IMR-90 (cell line): Measurements from ENCODE around the gene THRB. TPM values are rescaled to one million over a fixed set of nuclear protein-coding genes. Genes with fewer than 3 reads are reported as not detected.

Experiments used
- ATAC-seq: fragments of 200-7000 bp; cut with Tn5 transposase; 2 replicates; pipeline ENCODE4 v1.9.1; 2020; ENCODE audit warnings: low read depth, mild to moderate bottlenecking, moderate library complexity
- BruUV-seq: library from RNA; stranded (reverse); fragments of 400-500 nt; replicated peaks from 2 replicates; lab custom pipeline; 2021; lab: Mats Ljungman, UMichigan
- CTCF ChIA-PET: fragments of 300-600 bp; formaldehyde crosslinking; extraction: SDS; loops from one replicate; lab custom pipeline; 2021; ENCODE audit warnings: antibody characterized with exemption; lab: Yijun Ruan, JAX
- POLR2A ChIA-PET: fragments of 300-600 bp; sonication (Branson Sonifier 250); formaldehyde crosslinking; loops from one replicate; lab custom pipeline; 2022; ENCODE audit warnings: antibody characterized with exemption; ENCODE audit not compliant: unreplicated experiment; lab: Charles Lee
- DNase-seq: peaks from one replicate; pipeline ENCODE4 v3.0.0; 2013
- H2AFZ ChIP-seq: replicated peaks from 2 replicates; pipeline ENCODE3; 2013; ENCODE audit warnings: low read length, mild to moderate bottlenecking; ENCODE audit not compliant: poor library complexity
- H2AK5ac ChIP-seq: 2 replicates; pipeline ENCODE4 v1.6.1; 2013; ENCODE audit warnings: low read depth, low read length, inconsistent platforms
- H2AK9ac ChIP-seq: replicated peaks from 2 replicates; pipeline ENCODE3; 2013; ENCODE audit warnings: mild to moderate bottlenecking, low read depth, low read length, moderate library complexity; ENCODE audit not compliant: poor library complexity
- H2BK120ac ChIP-seq: 2 replicates; pipeline ENCODE4 v1.6.1; 2013; ENCODE audit warnings: low read depth, low read length, inconsistent platforms
- H2BK15ac ChIP-seq: 3 replicates; pipeline ENCODE4 v1.6.1; 2013; ENCODE audit warnings: low read depth, low read length, inconsistent platforms
- H2BK20ac ChIP-seq: 2 replicates; pipeline ENCODE4 v1.6.1; 2013; ENCODE audit warnings: low read depth, mild to moderate bottlenecking, inconsistent platforms, low read length, moderate library complexity
- H2BK5ac ChIP-seq: 2 replicates; pipeline ENCODE4 v1.6.1; 2013; ENCODE audit warnings: mild to moderate bottlenecking, low read depth, low read length, inconsistent platforms; ENCODE audit not compliant: poor library complexity, severe bottlenecking
- H3K14ac ChIP-seq: replicated peaks from 2 replicates; pipeline ENCODE4 v1.6.1; 2013; ENCODE audit warnings: low read depth, low read length, inconsistent platforms
- H3K18ac ChIP-seq: 2 replicates; pipeline ENCODE4 v1.6.1; 2013; ENCODE audit warnings: low read depth, low read length, control low read depth
- H3K23ac ChIP-seq: 2 replicates; pipeline ENCODE4 v1.6.1; 2013; ENCODE audit warnings: low read depth, low read length, inconsistent platforms
- H3K27ac ChIP-seq: 2 replicates; pipeline ENCODE4 v1.5.1; 2013; ENCODE audit warnings: mild to moderate bottlenecking, control low read depth, low read length; ENCODE audit not compliant: insufficient read depth
- H3K27me3 ChIP-seq: 2 replicates; pipeline ENCODE4 v1.6.1; 2013; ENCODE audit warnings: low read length; ENCODE audit not compliant: control insufficient read depth, insufficient read depth
- H3K36me3 ChIP-seq: 2 replicates; pipeline ENCODE4 v1.6.1; 2013; ENCODE audit warnings: low read length, mixed read lengths; ENCODE audit not compliant: control insufficient read depth, insufficient read depth
- H3K4ac ChIP-seq: 2 replicates; pipeline ENCODE4 v1.6.1; 2013; ENCODE audit warnings: low read depth, low read length, inconsistent platforms
- H3K4me1 ChIP-seq: 2 replicates; pipeline ENCODE4 v1.6.1; 2013; ENCODE audit warnings: low read length, mixed read lengths; ENCODE audit not compliant: control insufficient read depth, insufficient read depth
- H3K4me2 ChIP-seq: 2 replicates; pipeline ENCODE4 v1.6.1; 2013; ENCODE audit warnings: low read depth, mild to moderate bottlenecking, control low read depth, low read length, moderate library complexity
- H3K4me3 ChIP-seq: 2 replicates; pipeline ENCODE4 v1.5.1; 2013; ENCODE audit warnings: low read depth, mild to moderate bottlenecking, control low read depth, low read length, moderate library complexity; ENCODE audit not compliant: insufficient read depth
- H3K56ac ChIP-seq: 2 replicates; pipeline ENCODE4 v1.6.1; 2013; ENCODE audit warnings: low read length, inconsistent platforms; ENCODE audit not compliant: insufficient read depth; ENCODE audit errors: extremely low read depth
- H3K79me1 ChIP-seq, 2 experiments: 2 replicates each; pipeline ENCODE4 v1.6.1; 2013; ENCODE audit warnings: low read length in 2 of 2, inconsistent platforms in 1 of 2, low read depth in 1 of 2
- H3K9ac ChIP-seq: 2 replicates; pipeline ENCODE4 v1.6.1; 2013; ENCODE audit warnings: low read depth, low read length, control low read depth
- H3K9me1 ChIP-seq: 2 replicates; pipeline ENCODE4 v1.6.1; 2013; ENCODE audit warnings: low read length, inconsistent platforms; ENCODE audit not compliant: insufficient read depth
- H3K9me3 ChIP-seq: 2 replicates; pipeline ENCODE4 v1.6.1; 2013; ENCODE audit warnings: low read length; ENCODE audit not compliant: control insufficient read depth, insufficient read depth
- H4K20me1 ChIP-seq: 2 replicates; pipeline ENCODE4 v1.6.1; 2013; ENCODE audit warnings: low read length, inconsistent platforms; ENCODE audit not compliant: insufficient read depth
- H4K5ac ChIP-seq: 2 replicates; pipeline ENCODE4 v1.6.1; 2013; ENCODE audit warnings: mild to moderate bottlenecking, low read depth, low read length, control low read depth
- H4K8ac ChIP-seq, 2 experiments: 2 replicates each; pipeline ENCODE4 v1.6.1; 2013; ENCODE audit warnings: low read depth in 2 of 2, low read length in 2 of 2, control low read depth in 1 of 2, inconsistent platforms in 1 of 2
- H4K91ac ChIP-seq: 2 replicates; pipeline ENCODE4 v1.6.1; 2013; ENCODE audit warnings: low read depth, low read length, inconsistent platforms; ENCODE audit not compliant: insufficient read depth
- BHLHE40 ChIP-seq: fragments of 150-350 bp; IDR thresholded peaks from 2 replicates; pipeline ENCODE4 v1.6.1; 2016; ENCODE audit warnings: mild to moderate bottlenecking, low read depth, low read length
- CEBPB ChIP-seq: IDR thresholded peaks from 2 replicates; pipeline ENCODE4 v1.6.1; 2012; ENCODE audit warnings: low read depth, low read length, improper control_type of control experiment
- CHD1 ChIP-seq: IDR thresholded peaks from 2 replicates; pipeline ENCODE4 v1.6.1; 2012; ENCODE audit warnings: low read depth, low read length, improper control_type of control experiment
- FOS ChIP-seq: fragments of 150-350 bp; IDR thresholded peaks from 2 replicates; pipeline ENCODE4 v1.6.1; 2016; ENCODE audit warnings: low read depth, low read length
- MAFK ChIP-seq: IDR thresholded peaks from 2 replicates; pipeline ENCODE4 v1.6.1; 2012; ENCODE audit warnings: low read depth, low read length, improper control_type of control experiment
- MAZ ChIP-seq: IDR thresholded peaks from 2 replicates; pipeline ENCODE4 v1.6.1; 2012; ENCODE audit warnings: low read depth, mild to moderate bottlenecking, low read length, improper control_type of control experiment, moderate library complexity, borderline replicate concordance
- MXI1 ChIP-seq: IDR thresholded peaks from 2 replicates; pipeline ENCODE4 v1.6.1; 2012; ENCODE audit warnings: low read depth, mild to moderate bottlenecking, low read length, moderate library complexity, borderline replicate concordance
- NFE2L2 ChIP-seq: fragments of 150-350 bp; IDR thresholded peaks from 2 replicates; pipeline ENCODE4 v1.6.1; 2016; ENCODE audit warnings: low read depth, mild to moderate bottlenecking, low read length
- POLR2A ChIP-seq: IDR thresholded peaks from 2 replicates; pipeline ENCODE4 v1.6.1; 2012; ENCODE audit warnings: mild to moderate bottlenecking, low read depth, low read length
- RAD21 ChIP-seq: IDR thresholded peaks from 2 replicates; pipeline ENCODE4 v1.6.1; 2012; ENCODE audit warnings: low read length, improper control_type of control experiment
- RCOR1 ChIP-seq: IDR thresholded peaks from 2 replicates; pipeline ENCODE4 v1.6.1; 2012; ENCODE audit warnings: mild to moderate bottlenecking, low read length, improper control_type of control experiment; ENCODE audit not compliant: insufficient replicate concordance
- RFX5 ChIP-seq: IDR thresholded peaks from 2 replicates; pipeline ENCODE4 v1.8.0; 2012; ENCODE audit warnings: low read depth, mild to moderate bottlenecking, low read length, moderate library complexity
- SMC3 ChIP-seq: fragments of 150-350 bp; IDR thresholded peaks from 2 replicates; pipeline ENCODE4 v1.6.1; 2016; ENCODE audit warnings: low read depth, mild to moderate bottlenecking, antibody characterized with exemption, low read length, moderate library complexity
- WGBS, 2 experiments: methylation state at CpG; one replicate each; pipeline versions ENCODE4 v1.1.5 to v1.1.7; 2013; ENCODE audit warnings: missing lambda C conversion rate in 2 of 2; ENCODE audit not compliant: insufficient read length in 1 of 2; ENCODE audit errors: extremely low coverage in 2 of 2; 5-methylcytosine and 5-hydroxymethylcytosine counted together
- dilution Hi-C: fragments of 300-500 bp; cut with HindIII; formaldehyde crosslinking; loops from one replicate; pipeline ENCODE4 v1.14.3; 2018; ENCODE audit warnings: low sequenced_read_pairs; ENCODE audit not compliant: unreplicated experiment
- in situ Hi-C: fragments of 300-500 bp; cut with MboI; formaldehyde crosslinking; loops from 3 replicates; pipeline ENCODE4 v1.14.3; 2019; ENCODE audit warnings: low sequenced_read_pairs, inconsistent platforms, mixed read lengths
- intact Hi-C: fragments of 100-400 bp; cut with micrococcal nuclease; formaldehyde crosslinking; loops from 2 replicates; pipeline ENCODE4 v1.10.0; 2022
- polyA plus RNA-seq, 3 experiments: library from polyadenylated mRNA; depleted of rRNA; stranded (reverse); fragments of >200 nt; gene quantifications; 2 replicates each; pipeline ENCODE4 v1.2.3, GENCODE V29; 2012; ENCODE audit warnings: low replicate concordance in 1 of 3
- total RNA-seq: library from RNA; depleted of rRNA; stranded (reverse); fragments of >200 nt; gene quantifications from 2 replicates; pipeline ENCODE4 v1.2.3, GENCODE V29; 2012
- TF ChIP-seq, protein P1 (sequence below): conservative IDR thresholded peaks from 2 replicates; pipeline ENCODE4 v1.5.1; 2012; ENCODE audit warnings: mild to moderate bottlenecking, low read depth, low read length, improper control_type of control experiment
- TF ChIP-seq, protein P2 (sequence below): fragments of 150-350 bp; IDR thresholded peaks from 2 replicates; pipeline ENCODE4 v1.6.1; 2016; ENCODE audit warnings: low read depth, mild to moderate bottlenecking, low read length, moderate library complexity, borderline replicate concordance
- TF ChIP-seq, protein P3 (sequence below): fragments of 150-350 bp; IDR thresholded peaks from 2 replicates; pipeline ENCODE4 v1.6.1; 2017; ENCODE audit warnings: mild to moderate bottlenecking, antibody characterized with exemption, low read length, low read depth

Gene THRB
- total and polyA plus RNA-seq, 2 of the 4 experiments (the other 2 are of a cell fraction), result under 0.01 TPM; not detected in 1

DNA sequence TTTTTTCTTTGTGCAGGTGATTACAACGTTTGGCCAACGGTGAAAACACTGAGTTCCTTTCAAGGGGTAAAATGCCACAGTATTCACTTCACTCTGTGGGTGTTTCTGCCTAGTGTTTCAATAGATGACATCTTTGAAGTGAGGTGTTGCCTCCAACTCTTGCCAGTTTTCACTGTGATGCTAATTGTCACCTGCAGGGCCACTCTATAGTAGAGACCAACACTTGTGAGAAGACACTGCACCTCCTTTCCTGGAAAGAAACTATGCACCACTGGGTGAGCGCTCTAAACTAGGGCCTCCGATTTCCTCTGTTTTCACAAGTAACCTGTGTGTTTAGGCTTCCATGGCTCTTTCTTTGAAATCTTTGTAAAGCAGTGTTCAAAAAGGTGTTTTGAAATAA is 98.3 kb downstream of the THRB start:
- in situ Hi-C loops, result no loop called here

More for the DNA sequence above, 98.3 kb downstream of the THRB start:
- no peak overlapping the region for H3K4me2 ChIP-seq
- H3K23ac ChIP-seq, result no peak overlapping the region
- no peaks in the 10 kb centered on the region for H3K27me3 ChIP-seq
- no peak overlapping the region for H2BK5ac ChIP-seq
- H3K27ac ChIP-seq, result no peak overlapping the region
- H3K4ac ChIP-seq, result no peak overlapping the region
- H3K18ac ChIP-seq, result no peak overlapping the region
- no peak overlapping the region for H3K9ac ChIP-seq
- 100% methylated on average over 2 of the region's 4 CpGs; no CpG with 5 or more reads in 1 of the 2 experiments for WGBS, 2 experiments
- no peak overlapping the region for H3K4me3 ChIP-seq
- dilution Hi-C loops (no loop called here), intact Hi-C loops (no loop called here)
- H3K4me1 ChIP-seq, result no peaks in the 10 kb centered on the region
- H3K56ac ChIP-seq, result no peak overlapping the region
- H3K36me3 ChIP-seq, result no peaks in the 10 kb centered on the region
- no peak overlapping the region for H2AFZ ChIP-seq
- no peak overlapping the region for H2BK120ac ChIP-seq
- no peak overlapping the region for H2AK5ac ChIP-seq
- no peak overlapping the region for H3K14ac ChIP-seq
- DNase-seq (no peak), ATAC-seq (no peak)
- POLR2A ChIA-PET, result no interaction called here
- H3K79me1 ChIP-seq, result no peaks in the 10 kb centered on the region
- H4K8ac ChIP-seq, result no peak overlapping the region
- no peak overlapping the region for H2AK9ac ChIP-seq
- CTCF ChIA-PET, result no interaction called here
- no peak overlapping the region for H2BK15ac ChIP-seq
- H4K91ac ChIP-seq, result no peak overlapping the region
- no peaks in the 10 kb centered on the region for H3K9me3 ChIP-seq
- H2BK20ac ChIP-seq, result no peak overlapping the region
- no peak for TF ChIP-seq POLR2A
- TF ChIP-seq, protein P1, sequence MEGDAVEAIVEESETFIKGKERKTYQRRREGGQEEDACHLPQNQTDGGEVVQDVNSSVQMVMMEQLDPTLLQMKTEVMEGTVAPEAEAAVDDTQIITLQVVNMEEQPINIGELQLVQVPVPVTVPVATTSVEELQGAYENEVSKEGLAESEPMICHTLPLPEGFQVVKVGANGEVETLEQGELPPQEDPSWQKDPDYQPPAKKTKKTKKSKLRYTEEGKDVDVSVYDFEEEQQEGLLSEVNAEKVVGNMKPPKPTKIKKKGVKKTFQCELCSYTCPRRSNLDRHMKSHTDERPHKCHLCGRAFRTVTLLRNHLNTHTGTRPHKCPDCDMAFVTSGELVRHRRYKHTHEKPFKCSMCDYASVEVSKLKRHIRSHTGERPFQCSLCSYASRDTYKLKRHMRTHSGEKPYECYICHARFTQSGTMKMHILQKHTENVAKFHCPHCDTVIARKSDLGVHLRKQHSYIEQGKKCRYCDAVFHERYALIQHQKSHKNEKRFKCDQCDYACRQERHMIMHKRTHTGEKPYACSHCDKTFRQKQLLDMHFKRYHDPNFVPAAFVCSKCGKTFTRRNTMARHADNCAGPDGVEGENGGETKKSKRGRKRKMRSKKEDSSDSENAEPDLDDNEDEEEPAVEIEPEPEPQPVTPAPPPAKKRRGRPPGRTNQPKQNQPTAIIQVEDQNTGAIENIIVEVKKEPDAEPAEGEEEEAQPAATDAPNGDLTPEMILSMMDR, result no peak
- no peak for TF ChIP-seq MAZ
- TF ChIP-seq SMC3, result no peak
- TF ChIP-seq, protein P2, sequence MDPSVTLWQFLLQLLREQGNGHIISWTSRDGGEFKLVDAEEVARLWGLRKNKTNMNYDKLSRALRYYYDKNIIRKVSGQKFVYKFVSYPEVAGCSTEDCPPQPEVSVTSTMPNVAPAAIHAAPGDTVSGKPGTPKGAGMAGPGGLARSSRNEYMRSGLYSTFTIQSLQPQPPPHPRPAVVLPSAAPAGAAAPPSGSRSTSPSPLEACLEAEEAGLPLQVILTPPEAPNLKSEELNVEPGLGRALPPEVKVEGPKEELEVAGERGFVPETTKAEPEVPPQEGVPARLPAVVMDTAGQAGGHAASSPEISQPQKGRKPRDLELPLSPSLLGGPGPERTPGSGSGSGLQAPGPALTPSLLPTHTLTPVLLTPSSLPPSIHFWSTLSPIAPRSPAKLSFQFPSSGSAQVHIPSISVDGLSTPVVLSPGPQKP, result no peak
- TF ChIP-seq CHD1, result no peak
- no peak for TF ChIP-seq BHLHE40
- no peak for TF ChIP-seq RAD21
- no peak for TF ChIP-seq FOS
- TF ChIP-seq, protein P3, sequence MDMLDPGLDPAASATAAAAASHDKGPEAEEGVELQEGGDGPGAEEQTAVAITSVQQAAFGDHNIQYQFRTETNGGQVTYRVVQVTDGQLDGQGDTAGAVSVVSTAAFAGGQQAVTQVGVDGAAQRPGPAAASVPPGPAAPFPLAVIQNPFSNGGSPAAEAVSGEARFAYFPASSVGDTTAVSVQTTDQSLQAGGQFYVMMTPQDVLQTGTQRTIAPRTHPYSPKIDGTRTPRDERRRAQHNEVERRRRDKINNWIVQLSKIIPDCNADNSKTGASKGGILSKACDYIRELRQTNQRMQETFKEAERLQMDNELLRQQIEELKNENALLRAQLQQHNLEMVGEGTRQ, result no peak
- no peak for TF ChIP-seq RCOR1
- TF ChIP-seq MXI1, result no peak
- TF ChIP-seq RFX5, result no peak
- TF ChIP-seq CEBPB, result no peak
- no peak for TF ChIP-seq NFE2L2
- no peak for TF ChIP-seq MAFK
- no peaks in the 10 kb centered on the region for H4K20me1 ChIP-seq
- BruUV-seq, result no TSS peak
- H4K5ac ChIP-seq, result no peak overlapping the region
- H3K9me1 ChIP-seq, result no peaks in the 10 kb centered on the region
